EH (cell line): Measurements from ENCODE around the gene EPN3.

Experiments used
- DNase-seq: peaks from one replicate; pipeline ENCODE4 v3.0.0-alpha.2; 2015; ENCODE audit warnings: low read depth

The EPN3 gene

DNA sequence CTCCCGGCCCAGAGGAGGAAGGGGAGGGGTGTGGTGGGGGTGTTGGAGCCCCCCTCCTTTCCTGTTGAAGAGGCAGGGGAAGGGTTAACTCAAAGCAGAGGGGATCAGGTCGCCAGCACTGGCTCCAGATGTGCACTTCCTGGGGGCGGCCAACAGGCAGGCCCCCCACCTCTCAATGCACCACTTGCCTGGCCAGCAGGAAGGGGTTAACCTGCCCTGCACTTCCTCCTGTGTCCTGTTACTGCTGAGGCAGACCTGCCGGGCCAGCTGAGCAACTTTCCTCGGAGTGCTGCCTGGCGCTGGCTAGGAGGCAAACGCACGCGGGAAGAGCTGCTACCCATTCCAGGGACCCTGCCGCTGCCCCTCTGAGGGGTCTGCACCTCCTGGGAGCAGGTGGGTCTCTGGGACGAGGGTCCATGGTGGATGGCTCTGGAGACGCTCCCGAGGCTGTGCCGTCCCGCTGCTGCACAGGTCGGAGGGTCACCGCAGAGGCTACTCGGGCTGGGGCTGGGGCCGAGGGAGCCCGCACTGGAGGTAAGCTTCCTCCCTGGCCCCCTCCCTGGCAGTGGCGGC, at the start of gene EPN3:
TSS of gene EPN3 (plus strand) at position 284 of the 573 bp plus-strand sequence. CDS start 3,822 bp downstream, outside the sequence.
- DNase-seq, result no peak

DNA sequence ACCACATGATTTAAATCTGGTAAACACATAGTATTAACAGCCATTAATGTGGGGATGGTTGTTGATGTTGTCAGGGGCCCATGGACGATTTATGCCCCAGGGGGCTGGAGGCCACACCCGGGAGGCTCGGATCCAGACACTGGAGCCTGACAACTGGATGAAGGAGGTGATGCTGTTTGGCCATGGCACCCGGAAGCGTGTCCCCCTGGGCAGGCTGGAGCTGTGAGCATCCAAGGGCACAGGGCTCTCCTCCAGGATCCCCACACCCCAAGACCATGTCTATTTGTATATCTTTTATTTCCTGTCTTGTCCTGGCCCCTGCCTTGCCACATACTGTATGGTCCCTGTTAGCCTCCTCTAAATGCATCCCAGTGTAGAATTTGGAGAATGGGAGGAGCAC, 49.3 kb upstream of the EPN3 start:
- DNase-seq, result no peak

DNA sequence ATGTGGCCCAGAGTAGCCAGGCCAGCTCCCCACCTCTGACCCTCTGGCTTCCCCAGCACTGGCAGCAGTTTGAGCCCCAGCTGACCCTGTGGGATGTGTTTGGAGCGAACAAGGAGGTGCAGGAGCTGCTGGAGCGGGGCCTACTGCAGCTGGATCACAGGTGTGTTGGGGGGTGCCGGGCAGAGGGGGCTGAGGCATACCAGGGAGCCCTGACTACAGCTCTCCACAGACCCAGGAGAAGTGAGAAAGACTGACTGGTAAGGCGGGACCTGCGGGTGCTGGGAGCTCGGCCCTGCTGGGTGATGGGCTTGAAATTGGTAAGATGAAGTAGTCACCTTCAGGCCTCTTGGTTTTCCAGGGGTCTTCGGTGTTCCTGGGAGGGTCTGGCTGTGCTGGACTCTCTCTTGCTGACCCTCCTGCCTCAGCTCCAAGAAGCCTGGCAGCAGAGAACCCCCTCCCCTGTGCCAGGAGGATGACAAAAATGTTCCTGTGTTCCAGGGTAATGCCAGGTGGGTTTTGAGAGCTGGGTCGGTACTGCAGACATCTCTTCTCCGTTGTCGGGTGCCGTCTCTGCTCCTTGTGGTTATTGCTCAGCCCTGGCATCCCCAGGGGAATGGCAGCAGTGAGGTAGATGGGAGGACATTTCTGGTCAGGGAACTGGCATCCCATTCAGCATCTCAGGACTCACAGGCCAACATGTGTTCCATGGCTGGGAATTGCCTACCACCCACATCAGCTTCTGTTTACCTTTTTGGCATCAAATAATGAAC, 48.0 kb upstream of the EPN3 start:
- DNase-seq, result no peak

DNA sequence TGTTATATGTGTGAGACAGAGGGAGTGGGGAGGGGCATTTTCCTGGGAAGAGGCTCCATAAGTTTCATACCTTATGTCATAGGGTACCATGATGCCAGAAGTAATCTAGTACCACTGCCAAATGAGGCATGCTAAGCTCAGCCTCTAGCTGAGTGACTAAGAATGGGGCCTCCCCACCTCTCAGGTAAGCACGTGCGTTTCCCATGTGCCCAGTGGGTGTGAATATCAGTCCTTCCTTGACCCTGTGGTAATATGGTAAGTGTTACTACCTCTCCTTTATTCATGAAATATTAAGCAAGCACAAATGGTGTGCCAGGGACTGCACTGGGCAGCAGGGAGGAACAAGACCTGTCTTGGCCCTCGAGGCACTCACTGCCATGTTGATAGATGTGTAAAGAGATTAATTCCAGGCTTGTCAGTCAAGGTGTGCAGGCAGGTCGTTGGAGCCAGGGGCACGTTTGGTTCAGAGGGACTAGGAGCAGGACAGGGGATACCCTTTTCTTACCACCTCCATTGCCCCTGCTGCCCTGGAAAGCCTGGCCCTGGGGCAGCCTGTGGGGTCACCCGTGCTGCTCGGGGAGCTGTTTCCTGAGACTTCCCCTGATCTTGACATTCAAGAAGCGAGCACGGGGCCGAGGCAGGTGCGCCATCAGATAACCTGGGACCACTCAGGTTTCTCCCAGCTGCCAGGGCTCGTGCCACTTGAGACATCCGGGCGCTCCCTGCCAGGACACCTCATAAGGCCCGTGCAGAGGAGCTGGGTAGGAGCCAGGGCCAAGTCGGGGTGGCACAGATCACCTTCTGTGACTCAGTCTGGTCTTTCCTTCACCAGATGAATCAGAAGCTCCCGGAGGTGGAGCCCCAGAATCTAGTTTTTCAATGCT, 45.1 kb upstream of the EPN3 start:
- no peak for DNase-seq

DNA sequence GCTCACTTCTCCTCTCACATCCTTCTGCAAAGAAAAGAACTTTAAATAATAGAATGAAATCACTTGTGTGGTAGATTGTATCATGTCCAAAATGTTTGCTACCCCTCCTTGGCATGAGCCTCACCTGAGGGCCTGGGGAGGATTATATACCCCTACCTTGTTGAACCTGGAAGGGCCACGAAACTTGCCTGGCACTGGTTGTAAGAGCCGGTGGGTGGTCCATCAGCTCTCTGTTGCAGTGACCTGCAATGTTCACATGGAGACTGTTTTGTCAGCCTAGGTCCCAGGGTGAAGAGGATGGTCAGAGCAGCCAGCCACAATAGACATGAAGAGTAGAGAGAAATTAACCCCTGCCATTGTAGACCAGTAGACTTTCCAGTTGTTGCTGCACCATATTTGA, 43.7 kb upstream of the EPN3 start:
- DNase-seq, result no peak

DNA sequence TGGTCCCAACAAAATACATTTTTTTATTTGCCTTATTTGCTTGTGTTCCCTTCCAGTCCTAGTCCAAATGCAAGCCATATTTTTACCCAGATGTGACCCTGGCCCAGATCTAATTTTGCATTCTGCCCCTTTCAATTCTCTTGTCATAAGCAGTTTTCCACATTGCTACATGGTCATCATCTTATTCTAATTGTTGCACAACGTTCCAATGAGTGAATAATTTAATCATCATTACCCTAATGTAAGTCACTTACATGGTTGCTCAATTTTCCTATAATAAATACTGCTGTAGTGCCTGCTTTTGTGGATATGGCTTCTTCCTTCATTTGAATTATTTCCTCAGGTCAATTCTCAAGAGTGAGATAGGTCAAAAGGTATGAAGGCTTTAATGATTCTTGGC, 41.0 kb upstream of the EPN3 start:
- no peak for DNase-seq

DNA sequence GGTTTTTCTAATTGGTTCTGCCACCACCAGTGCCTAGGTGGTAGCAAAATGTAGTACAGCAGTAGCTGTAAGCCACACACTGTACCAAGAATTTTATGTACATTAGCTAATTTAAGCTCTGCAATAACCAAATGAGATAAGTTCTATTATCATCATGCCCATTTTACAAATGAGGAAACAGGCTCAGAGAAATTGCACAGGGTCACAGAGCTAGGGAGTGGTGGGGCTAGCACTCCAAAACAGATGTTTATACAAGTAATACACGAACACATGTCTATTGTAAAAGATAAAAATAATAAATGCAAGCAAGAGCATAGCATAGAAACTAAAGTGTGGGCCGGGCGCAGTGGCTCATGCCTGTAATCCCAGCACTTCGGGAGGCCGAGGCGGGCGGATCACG, 40.3 kb upstream of the EPN3 start:
- no peak for DNase-seq

DNA sequence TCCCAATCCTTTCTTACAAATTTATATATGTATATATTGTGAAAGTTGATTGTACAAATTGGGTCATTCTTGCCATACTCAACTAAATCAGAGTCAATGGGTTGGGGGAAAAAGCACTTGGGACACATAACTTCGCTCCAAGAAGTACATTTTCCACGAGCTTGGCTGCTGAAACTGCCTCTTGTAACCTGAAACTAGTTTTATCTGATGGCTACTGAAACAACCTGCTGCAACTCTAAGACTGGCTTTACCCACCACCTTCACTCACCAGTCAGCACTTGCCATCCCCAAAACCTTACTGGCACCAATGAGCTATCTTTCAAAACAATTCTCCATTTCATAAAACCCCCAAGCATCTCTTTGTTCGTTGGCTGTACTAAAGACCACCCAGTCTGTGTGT, 38.8 kb upstream of the EPN3 start:
- DNase-seq, result no peak

DNA sequence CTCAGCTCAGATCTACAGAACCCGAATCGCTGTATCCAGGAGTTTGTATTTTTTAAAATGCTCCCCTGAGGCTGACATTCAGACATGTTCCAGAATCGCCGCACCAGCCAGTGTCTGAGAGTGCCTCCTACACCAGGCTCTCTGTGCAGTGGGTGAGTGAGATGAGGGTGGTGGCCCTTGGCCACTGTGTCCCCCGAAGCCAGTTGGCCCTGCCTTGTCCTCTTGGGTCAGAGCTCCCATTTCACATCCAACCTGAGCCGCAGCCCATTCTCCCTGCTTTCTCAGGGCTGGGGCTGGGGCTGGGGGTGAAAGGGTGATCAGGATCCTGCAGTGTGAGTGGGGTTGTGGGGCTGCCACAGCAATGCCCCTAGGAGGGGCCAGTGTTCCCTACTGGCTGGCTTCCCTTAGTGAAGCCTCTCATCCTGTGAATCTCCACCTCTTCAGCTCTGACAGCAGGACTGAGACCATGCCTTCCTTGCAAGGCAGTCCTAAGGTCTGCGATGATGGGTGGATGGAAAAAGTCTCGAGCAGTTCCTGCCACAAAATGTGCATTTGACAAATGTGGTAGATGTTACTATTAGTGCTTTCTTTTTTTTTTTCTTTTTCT, 37.2 kb upstream of the EPN3 start:
- DNase-seq, result no peak

DNA sequence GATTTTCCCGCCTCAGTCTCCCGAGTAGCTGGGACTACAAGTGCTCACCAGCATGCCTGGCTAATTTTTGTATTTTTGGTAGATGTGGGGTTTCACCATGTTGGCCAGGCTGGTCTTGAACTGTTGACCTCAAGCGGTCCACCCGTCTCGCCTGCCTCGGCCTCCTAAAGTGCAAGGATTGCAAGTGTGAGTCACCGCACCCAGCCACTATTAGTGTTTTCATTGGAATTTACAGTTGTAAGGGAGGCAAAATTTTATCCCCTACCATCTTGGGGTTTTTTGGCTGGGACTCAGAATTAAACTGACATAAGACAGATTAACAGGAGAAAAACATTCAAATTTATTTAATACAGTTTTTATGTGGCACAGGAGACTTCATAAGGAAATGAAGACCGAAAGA, 36.6 kb upstream of the EPN3 start:
- DNase-seq, result peak; percentile 80

DNA sequence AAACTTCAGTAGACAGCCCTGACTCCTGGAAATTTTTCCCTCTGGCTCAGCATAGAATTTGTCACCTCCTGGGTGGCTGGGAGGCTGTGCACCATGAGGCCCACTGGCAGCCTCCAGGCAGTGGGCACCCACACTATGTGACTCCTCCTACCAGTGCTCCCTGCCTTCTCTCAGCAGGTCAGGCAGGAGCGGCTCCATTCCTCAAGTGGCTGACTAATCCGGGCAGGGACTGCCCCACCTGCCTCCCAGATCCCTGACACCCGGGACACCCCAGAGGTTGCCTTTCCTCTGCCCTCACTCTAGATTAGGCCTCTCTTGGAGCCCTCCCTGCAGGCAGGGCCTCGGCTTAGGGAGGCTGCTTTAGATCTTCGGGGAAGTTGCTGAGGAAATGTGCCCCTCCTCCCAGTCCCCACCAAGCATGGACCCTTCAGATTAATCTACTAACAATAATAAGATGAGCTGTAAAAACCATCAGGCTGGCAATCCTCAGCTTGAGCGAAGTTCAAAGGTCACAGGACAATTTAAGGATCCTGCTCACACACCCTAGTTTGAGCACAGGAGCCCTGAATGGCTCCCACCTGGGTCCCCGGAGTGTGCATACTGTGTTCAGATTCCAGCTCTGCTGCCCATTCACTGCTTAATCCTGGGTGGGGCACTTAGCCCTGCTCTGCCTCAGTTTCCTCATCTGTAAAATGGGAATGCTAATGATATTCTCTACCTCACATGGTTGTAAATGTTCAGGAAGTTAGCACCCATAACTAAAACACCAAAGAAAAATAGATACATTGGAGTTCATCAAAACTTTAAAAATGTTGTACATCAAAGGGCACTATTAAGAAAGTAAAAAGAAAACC, 34.3 kb upstream of the EPN3 start:
- no peak for DNase-seq

DNA sequence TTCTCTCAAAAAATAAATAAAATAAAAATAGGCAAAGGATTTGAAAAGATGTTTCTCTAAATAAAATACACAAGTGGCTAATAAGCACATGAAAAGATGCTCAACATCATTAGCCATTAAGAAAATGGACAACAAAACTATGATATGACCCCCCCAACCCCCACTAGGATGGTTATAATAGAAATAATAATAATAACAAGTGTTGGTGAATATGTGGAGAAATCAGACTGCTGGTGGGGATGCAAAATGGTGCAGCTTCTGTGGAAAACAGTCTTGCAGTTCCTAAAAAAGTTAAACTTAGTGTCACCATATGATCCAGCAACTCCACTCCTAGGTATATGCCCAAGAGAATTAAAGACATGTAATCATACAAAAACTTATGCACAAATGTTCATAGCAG, 33.3 kb upstream of the EPN3 start:
- no peak for DNase-seq

DNA sequence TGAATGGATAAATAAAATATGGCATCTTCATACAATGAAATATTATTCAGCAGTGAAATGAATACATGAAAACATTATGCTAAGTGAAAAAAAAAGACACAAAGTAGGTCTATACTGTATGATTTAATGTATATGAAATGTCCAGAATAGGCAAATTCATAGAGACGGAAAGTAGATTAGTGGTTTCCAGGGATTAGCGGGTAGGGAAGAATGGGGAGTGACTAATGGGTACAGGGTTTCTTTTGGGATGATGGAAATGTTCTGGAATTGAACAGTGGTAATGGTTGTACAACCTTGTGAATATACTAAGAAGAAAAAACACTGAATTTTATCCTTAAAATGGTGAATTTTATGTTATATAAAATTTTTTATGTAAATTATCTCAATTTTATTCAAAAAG, 32.8 kb upstream of the EPN3 start:
- no peak for DNase-seq

DNA sequence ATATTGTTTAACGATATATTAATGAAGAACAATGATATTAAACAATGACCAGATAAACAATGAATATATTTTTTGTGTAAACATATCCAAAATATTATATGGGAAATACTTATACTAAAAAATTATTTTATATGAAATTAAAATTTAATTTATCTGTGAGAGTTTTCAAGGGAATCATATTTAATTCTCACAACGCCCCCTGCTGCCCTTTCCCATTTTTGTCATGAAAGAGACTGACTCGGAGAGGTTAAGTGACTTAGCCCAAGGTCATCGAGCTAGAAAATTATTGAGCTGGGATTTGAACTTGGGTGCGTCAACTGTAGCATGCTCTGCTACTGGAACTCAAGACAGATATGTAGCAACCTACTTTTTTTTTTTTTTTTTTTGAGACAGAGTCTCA, 31.5 kb upstream of the EPN3 start:
- peak; percentile 30 for DNase-seq

DNA sequence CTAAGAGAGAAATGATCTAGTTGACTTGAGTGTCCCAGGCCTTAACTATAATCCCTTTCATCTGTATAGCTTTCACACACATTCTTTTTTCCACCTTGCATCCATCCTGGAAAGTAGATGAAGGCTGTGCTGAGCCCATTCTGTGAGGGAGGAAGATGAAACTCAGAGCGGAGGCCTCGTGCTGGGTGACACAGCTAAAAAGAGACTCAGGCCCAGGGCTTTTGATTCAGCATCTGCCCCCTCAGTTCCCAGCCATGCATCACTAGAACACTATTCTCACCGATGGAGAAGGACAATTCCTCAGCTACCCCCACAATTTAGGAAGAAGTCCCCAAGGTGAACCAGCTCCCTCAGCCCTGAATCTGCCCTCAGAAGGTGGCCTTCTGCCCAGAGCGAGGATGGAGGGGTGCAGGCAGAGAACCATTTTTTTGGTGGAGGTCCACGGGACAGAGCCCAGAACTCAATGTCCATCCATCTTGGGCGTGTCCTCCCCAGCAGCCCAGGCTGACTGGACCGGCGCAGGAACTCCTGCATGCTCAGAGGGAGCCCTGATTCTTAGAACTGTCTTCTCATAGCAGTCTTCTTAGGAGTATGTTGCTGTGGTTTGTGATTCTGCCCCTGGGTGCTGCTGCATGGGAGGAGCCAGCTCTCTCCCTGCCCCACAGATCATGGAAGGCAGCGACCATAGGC, 30.1 kb upstream of the EPN3 start:
- DNase-seq, result no peak

DNA sequence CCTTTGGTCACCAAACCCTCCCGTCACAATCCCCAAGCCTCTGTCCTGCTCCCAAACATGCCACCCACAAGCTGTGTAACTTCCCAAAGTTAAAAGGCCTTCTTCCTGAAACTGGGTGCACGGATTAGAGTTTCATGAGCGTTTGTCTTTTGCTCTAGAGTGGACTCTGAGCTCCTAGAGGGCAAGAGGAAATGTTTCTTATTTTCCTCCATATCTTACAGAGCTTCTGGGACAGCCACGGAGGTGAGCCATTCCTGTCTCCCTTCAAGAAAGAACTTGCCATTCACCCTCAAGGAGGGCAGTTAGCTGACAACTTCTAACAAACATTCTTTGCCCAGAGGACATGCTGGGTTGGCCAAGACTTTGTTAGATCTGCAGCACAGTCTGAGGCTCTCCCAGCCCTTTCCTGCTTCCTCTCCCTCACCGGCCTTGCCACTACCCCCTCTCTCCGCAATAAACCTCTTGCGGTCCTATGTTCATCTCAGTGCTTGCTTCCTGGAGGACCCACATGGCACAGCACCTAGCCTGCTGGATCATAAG, 26.9 kb upstream of the EPN3 start:
- no peak for DNase-seq

DNA sequence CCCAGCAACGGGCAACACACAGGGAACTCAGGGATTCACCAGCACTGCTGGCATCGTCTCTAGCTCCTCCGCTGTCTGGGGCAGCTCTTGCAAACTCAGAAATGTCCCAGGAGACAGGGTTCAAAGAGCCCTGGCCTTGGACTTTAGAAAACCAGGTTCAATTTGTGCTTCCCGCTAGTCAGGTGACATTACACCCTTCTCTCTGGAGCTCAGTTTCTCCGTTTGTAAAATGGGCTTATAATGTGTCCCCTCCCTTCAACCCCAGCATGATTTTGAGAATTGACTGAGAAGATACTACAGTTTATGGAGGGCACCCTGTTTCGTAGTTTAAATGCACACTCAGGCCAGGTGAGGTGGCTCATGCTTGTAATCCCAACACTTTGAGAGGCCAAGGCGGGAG, 26.2 kb upstream of the EPN3 start:
- no peak for DNase-seq

DNA sequence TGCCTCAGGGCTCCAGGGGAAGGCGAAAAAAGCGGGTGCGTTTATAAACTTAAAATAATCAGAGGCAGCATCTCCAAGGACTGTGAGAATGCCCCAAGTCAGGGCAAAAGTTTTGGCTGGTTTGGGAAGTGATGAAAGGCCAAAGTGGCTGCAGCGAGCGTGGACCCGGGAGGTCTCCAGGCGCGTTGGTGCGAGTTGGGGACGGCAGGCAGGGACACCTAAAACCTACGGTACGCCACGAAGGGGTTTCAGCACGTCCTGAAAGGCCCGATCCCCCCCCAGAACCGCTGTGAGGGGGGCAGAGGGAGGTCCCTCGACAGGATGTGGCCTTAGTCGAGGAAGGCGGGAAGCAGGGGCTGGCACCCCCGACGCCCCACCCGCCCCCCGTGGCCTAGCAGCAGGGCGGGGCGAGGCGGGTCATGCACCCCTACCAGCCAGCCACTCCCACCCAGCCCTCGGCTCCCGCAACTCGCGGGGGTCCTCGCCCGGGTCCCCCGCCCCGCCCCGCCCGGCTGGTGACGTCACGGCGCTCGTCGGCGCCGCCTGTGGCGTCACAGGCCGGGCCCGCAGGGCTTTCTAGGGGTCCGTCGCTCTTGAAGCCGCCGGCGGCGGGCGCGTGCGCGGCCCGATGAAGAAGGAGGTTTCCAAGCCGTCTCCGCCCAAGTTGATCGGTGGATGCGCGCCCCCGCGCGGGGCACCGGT, 24.5 kb upstream of the EPN3 start, which contains the start of gene MYCBPAP:
TSS of gene MYCBPAP (plus strand) at position 569 of the 702 bp plus-strand sequence. CDS start 236 bp downstream, outside the sequence.
- DNase-seq, result peak; percentile 74

DNA sequence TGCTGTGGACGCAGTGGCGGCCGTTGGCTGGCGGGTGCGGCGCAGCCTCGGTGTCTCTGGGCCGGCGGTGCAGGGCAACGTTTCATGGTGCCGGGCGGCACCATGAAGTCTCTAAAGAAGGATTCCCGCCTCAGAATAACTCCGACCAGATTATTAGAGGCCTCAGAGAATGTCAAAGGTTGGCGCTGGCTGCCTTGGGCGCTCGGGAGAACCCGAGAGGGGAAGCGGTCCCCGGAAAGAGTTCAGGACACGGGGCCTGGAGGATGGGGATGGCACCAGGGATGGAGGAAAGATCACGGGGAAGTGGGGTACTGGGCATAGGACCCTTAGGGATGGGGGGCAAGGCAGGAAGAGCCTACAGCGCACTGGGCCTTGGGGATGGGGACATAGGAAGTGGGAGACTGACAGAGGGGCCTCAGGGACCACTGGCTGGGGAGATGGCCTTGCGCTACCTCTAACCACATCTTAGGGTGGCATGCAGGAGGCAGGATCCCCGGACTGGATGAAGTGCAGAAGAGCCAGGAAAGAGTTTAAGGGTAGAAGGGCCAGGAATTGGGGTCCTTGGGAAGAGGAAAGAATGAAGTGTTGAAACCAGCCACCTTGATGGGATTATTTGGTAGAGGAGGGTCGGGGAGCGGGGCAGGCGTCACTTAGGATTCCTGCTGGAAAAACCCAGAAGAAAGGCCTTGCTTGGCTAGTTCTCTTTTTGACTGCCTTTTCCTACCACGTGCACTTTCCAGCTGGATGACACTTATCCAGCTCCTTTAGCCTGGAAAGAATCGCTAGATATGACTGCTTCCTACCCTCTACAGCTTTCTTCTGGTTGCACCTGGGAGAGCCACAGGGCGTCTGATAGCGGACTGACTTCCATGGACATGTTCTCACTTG, 23.7 kb upstream of the EPN3 start:
- DNase-seq, result no peak
